Measurements from ENCODE around the gene DNAAF5. TPM values are rescaled to one million over a fixed set of nuclear protein-coding genes. Genes with fewer than 3 reads are reported as not detected.

Gene DNAAF5
- total RNA-seq, 6 experiments from 2014 or later = 25.4 to 33.0 (median 27.5) TPM

DNA sequence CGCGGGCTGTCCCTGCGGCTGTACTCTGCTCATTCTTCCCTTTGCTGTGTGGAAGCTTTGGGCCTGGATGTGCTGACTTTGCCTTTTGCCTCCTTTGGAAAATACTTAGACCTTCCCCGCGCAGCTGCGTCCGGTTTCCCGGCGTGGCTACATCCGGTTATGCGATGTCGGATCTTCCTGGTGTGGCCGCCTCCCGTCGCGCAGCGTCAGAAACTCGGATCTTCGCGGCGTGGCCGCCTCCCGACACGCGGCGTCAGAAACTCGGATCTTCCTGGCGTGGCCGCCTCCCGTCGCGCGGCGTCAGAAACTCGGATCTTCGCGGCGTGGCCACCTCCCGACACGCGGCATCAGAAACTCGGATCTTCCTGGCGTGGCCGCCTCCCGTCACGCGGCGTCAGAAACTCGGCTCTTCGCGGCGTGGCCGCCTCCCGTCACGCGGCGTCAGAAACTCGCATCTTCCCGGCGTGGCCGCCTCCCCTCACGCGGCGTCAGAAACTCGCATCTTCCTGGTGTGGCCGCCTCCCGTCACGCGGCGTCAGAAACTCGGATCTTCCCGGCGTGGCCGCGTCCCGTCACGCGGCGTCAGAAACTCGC, 55.5 kb downstream of the DNAAF5 start:
- no peaks in the 10 kb centered on the region for H3K27me3 Mint-ChIP-seq (ENCODE audit: insufficient read depth)
- DNase-seq = no peak
- TF ChIP-seq, protein P1, sequence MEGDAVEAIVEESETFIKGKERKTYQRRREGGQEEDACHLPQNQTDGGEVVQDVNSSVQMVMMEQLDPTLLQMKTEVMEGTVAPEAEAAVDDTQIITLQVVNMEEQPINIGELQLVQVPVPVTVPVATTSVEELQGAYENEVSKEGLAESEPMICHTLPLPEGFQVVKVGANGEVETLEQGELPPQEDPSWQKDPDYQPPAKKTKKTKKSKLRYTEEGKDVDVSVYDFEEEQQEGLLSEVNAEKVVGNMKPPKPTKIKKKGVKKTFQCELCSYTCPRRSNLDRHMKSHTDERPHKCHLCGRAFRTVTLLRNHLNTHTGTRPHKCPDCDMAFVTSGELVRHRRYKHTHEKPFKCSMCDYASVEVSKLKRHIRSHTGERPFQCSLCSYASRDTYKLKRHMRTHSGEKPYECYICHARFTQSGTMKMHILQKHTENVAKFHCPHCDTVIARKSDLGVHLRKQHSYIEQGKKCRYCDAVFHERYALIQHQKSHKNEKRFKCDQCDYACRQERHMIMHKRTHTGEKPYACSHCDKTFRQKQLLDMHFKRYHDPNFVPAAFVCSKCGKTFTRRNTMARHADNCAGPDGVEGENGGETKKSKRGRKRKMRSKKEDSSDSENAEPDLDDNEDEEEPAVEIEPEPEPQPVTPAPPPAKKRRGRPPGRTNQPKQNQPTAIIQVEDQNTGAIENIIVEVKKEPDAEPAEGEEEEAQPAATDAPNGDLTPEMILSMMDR (IDR thresholded peaks at IDR 0.05) = no peak
- H3K9me3 Mint-ChIP-seq = no peaks in the 10 kb centered on the region
- H3K27ac Mint-ChIP-seq = no peak overlapping the region
- no peak overlapping the region for H3K4me3 Mint-ChIP-seq
- no peaks in the 10 kb centered on the region for H3K4me1 Mint-ChIP-seq (ENCODE audit: low read depth)
- peaks cover 26% of the 10 kb centered on the region for H3K36me3 Mint-ChIP-seq (ENCODE audit: low read depth)

DNA sequence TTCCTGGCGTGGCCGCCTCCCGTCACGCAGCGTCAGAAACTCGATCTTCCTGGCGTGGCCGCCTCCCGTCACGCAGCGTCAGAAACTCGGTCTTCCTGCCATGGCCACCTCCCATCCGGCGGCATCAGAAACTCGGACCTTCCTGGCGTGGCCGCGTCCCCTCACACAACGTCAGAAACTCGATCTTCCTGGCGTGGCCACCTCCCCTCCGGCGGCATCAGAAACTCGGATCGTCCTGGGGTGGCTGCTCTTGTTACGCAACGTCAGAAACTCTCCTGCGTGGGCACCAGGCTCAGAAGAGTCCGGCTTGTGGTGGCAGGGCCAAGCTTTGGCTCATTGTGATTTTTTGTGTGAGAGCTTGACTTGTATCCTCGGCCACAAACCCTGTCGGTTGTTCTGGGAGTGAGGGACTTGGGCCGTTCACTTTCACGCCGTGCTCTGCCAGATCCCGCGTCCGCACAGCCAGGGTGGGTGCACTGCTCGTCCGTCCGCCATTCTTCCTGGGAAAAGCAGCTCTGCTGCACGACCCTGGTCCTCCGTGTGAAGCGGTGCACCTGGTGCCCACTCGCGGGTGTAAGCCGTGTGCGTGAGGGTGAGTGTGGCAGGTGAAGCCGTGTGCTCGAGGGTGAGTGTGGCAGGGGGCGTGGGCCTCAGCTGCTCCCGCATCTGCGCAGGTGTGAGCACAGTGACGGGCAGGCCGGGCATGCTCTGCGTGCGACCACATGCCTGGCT, 56.4 kb downstream of the DNAAF5 start:
- TF ChIP-seq, protein P1 (IDR thresholded peaks at IDR 0.05) = no peak
- Mint-ChIP-seq H3K4me1 (ENCODE audit: low read depth) (no peaks in the 10 kb centered on the region), H3K36me3 (ENCODE audit: low read depth) (peaks cover 26% of the 10 kb centered on the region), H3K9me3 (no peaks in the 10 kb centered on the region), H3K4me3 (no peak overlapping the region), H3K27me3 (ENCODE audit: insufficient read depth) (no peaks in the 10 kb centered on the region), H3K27ac (no peak overlapping the region)
- no peak for DNase-seq

DNA sequence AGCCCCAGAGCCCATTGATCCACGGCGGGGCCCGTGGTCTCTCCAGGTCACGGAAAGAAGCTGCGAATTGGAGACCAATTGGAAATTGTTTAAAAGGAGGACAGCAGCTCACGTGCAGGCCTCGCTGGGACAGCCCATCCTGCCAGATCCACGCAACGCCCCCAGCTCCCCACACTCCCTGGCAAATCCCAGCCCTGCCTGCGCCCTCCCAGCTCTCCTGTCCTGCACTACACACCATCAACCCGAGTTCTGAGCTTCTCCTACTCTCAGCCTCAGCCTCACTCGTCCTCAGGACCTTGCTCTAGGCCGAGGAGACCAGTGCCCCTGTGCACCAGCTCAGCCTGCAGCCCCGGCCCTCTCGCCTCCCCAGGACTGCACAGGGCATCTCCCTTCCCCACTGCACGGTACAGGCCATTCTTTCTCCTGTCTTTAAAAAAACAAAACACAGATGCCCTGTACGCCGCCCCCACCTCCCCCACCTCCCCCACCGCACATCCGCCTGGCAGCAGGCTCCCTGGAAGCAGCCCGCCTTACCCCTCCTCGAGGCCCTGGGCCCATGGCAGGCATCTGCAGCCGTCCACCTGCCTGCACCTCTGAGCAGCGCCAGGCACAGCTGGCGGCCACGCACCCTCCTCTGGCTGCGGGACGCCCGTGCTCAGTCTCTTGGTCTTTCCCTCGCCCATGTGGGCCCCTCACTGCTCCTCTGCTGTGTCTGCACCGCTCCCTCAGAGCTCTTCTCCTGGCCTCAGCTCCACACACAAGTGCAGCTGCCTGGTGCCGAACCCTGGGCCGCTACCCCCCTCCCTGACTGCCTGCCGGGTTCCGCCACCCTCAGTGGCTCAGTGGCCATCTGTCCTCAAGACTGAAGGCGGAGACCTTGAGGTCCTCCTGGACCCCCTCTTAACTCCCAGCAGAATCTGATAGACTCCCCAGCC, 57.3 kb downstream of the DNAAF5 start:
- Mint-ChIP-seq H3K27me3 (ENCODE audit: insufficient read depth) (no peaks in the 10 kb centered on the region), H3K4me1 (ENCODE audit: low read depth) (no peaks in the 10 kb centered on the region), H3K36me3 (ENCODE audit: low read depth) (peaks cover 30% of the 10 kb centered on the region), H3K27ac (no peak overlapping the region), H3K4me3 (no peak overlapping the region), H3K9me3 (no peaks in the 10 kb centered on the region)
- TF ChIP-seq, protein P1 (IDR thresholded peaks at IDR 0.05) = no peak
- DNase-seq = no peak

DNA sequence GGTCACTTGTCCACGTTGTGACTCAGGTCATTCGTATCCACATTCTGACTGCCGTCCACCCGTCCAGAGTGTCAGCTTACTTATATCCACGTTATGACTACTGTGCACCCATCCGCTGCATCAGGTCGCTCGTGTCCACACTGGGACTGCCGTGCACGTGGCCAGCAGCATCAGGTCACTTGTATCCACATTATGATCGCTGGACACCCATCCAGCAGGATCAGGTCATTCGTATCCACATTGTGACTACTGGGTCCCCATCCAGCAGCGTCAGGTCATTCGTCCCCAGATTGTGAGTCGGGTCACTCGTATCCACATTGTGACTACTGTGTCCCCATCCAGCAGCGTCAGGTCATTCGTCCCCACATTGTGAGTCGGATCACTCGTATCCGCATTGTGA, 58.5 kb downstream of the DNAAF5 start:
- no peaks in the 10 kb centered on the region for H3K4me1 Mint-ChIP-seq (ENCODE audit: low read depth)
- H3K4me3 Mint-ChIP-seq = no peak overlapping the region
- TF ChIP-seq, protein P1 (IDR thresholded peaks at IDR 0.05) = no peak
- peaks cover 35% of the 10 kb centered on the region for H3K36me3 Mint-ChIP-seq (ENCODE audit: low read depth)
- H3K9me3 Mint-ChIP-seq = no peaks in the 10 kb centered on the region
- no peak for DNase-seq
- no peaks in the 10 kb centered on the region for H3K27me3 Mint-ChIP-seq (ENCODE audit: insufficient read depth)
- H3K27ac Mint-ChIP-seq = no peak overlapping the region

DNA sequence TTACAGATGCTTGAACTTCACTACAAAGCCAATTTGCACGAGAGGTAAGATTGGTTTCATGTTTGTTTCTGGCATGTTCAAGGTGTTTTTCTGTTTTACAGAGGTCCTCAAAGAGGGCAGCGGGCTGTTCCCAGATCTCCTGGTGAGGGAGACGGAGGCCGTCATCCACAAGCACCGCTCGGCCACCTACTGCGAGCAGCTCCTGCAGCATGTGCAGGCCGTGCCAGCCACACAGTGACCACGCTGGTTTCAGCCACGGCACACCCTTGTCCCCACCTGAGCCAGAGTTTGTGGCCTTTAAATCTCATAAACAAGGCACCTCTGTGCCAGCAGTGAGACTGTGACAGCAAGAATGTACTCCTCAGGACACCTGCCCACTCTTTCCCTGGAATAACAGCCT, 58.9 kb downstream of the DNAAF5 start:
- Mint-ChIP-seq H3K4me1 (ENCODE audit: low read depth) (no peaks in the 10 kb centered on the region), H3K9me3 (no peaks in the 10 kb centered on the region), H3K27me3 (ENCODE audit: insufficient read depth) (no peaks in the 10 kb centered on the region), H3K27ac (no peak overlapping the region), H3K36me3 (ENCODE audit: low read depth) (peaks cover 34% of the 10 kb centered on the region), H3K4me3 (no peak overlapping the region)
- no peak for DNase-seq
- TF ChIP-seq, protein P1 (IDR thresholded peaks at IDR 0.05) = no peak
